Loucy (cell line): ENCODE measurements around the gene TNP2.

ENCODE experiments used
- H2AFZ ChIP-seq: fragments of 200-600 bp; sonication (generic); 2 replicates; pipeline ENCODE4 v1.6.0; 2016; ENCODE audit warnings: antibody characterized with exemption, mild to moderate bottlenecking, low read length, moderate library complexity
- H3F3A ChIP-seq: fragments of 200-600 bp; 2 replicates; pipeline ENCODE4 v1.6.0; 2016; ENCODE audit warnings: antibody characterized with exemption, low read depth, mild to moderate bottlenecking
- H3K27me3 ChIP-seq: fragments of 200-600 bp; sonication (generic); 2 replicates; pipeline ENCODE4 v1.6.1; 2014; ENCODE audit warnings: low read length, mild to moderate bottlenecking; ENCODE audit not compliant: insufficient read depth, poor library complexity, severe bottlenecking
- H3K36me3 ChIP-seq: fragments of 200-600 bp; sonication (generic); 2 replicates; pipeline ENCODE4 v1.6.1; 2016; ENCODE audit warnings: low read length; ENCODE audit not compliant: insufficient read depth
- H3K4me1 ChIP-seq: fragments of 200-600 bp; sonication (generic); 2 replicates; pipeline ENCODE4 v1.5.1; 2014; ENCODE audit warnings: low read length, mild to moderate bottlenecking; ENCODE audit not compliant: insufficient read depth, poor library complexity, severe bottlenecking
- H3K4me2 ChIP-seq: fragments of 200-600 bp; sonication (generic); 2 replicates; pipeline ENCODE4 v1.6.0; 2014; ENCODE audit warnings: antibody characterized with exemption, low read length, low read depth, mild to moderate bottlenecking; ENCODE audit not compliant: poor library complexity, severe bottlenecking
- H3K4me3 ChIP-seq: fragments of 200-600 bp; sonication (generic); 2 replicates; pipeline ENCODE4 v1.5.1; 2014; ENCODE audit warnings: low read length, mild to moderate bottlenecking, mixed read lengths; ENCODE audit not compliant: poor library complexity, severe bottlenecking
- H3K79me2 ChIP-seq: fragments of 200-600 bp; sonication (generic); 2 replicates; pipeline ENCODE4 v1.6.1; 2014; ENCODE audit warnings: low read length; ENCODE audit not compliant: insufficient read depth
- H3K9ac ChIP-seq: fragments of 200-600 bp; sonication (generic); 2 replicates; pipeline ENCODE4 v1.6.0; 2014; ENCODE audit warnings: mild to moderate bottlenecking, low read depth, low read length, moderate library complexity; ENCODE audit not compliant: poor library complexity, severe bottlenecking
- H3K9me2 ChIP-seq: fragments of 200-600 bp; sonication (generic); replicated peaks from 2 replicates; pipeline ENCODE4 v1.6.1; 2016; ENCODE audit warnings: low read depth, low read length, mixed read lengths
- H3K9me3 ChIP-seq: fragments of 200-600 bp; sonication (generic); 2 replicates; pipeline ENCODE4 v1.6.1; 2014; ENCODE audit warnings: mild to moderate bottlenecking, antibody characterized with exemption, low read length, low read depth; ENCODE audit not compliant: insufficient read depth
- H4K20me1 ChIP-seq: fragments of 200-600 bp; sonication (generic); 2 replicates; pipeline ENCODE4 v1.6.0; 2014; ENCODE audit warnings: antibody characterized with exemption, low read length, mild to moderate bottlenecking; ENCODE audit not compliant: insufficient read depth, poor library complexity, severe bottlenecking
- EZH2phosphoT487 ChIP-seq: fragments of 200-600 bp; IDR thresholded peaks from 2 replicates; pipeline ENCODE4 v1.6.1; 2018; ENCODE audit warnings: antibody characterized with exemption, mild to moderate bottlenecking, moderate library complexity, borderline replicate concordance
- TF ChIP-seq, protein P1 (sequence below): fragments of 200-600 bp; sonication (generic); conservative IDR thresholded peaks from 2 replicates; pipeline ENCODE4 v1.5.1; 2014; ENCODE audit warnings: mild to moderate bottlenecking, antibody characterized with exemption, low read length

TNP2 gene

DNA sequence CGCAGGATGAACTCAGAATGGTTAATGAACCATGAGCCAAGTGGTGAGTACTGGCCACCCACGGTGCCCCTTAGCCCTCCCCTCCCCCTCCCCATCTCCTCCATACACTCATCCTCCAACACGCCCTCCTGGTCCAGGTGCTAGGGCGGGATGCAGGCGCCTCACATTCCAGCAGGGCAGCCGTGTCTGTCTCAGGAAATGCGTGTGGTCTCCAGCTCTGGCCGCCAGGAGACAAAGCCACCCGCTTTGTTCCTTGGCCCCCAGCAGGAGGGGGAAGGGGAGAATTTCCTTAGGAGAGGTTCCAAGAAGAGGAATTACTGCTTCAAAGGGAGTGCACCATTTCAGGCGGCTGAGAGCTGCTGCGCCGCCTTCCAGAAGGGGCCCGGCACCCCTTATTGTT, 46.4 kb upstream of the TNP2 start:
- no peak overlapping the region for H3K4me2 ChIP-seq
- H3K9me2 ChIP-seq: no peaks in the 10 kb centered on the region
- H3K4me1 ChIP-seq: peaks cover 27% of the 10 kb centered on the region
- H3K27me3 ChIP-seq: no peaks in the 10 kb centered on the region
- H3K9me3 ChIP-seq: no peaks in the 10 kb centered on the region
- no peak overlapping the region for H3K9ac ChIP-seq
- H3F3A ChIP-seq: no peaks in the 10 kb centered on the region
- H3K79me2 ChIP-seq: no peaks in the 10 kb centered on the region
- no peak overlapping the region for H2AFZ ChIP-seq
- TF ChIP-seq, protein P1, sequence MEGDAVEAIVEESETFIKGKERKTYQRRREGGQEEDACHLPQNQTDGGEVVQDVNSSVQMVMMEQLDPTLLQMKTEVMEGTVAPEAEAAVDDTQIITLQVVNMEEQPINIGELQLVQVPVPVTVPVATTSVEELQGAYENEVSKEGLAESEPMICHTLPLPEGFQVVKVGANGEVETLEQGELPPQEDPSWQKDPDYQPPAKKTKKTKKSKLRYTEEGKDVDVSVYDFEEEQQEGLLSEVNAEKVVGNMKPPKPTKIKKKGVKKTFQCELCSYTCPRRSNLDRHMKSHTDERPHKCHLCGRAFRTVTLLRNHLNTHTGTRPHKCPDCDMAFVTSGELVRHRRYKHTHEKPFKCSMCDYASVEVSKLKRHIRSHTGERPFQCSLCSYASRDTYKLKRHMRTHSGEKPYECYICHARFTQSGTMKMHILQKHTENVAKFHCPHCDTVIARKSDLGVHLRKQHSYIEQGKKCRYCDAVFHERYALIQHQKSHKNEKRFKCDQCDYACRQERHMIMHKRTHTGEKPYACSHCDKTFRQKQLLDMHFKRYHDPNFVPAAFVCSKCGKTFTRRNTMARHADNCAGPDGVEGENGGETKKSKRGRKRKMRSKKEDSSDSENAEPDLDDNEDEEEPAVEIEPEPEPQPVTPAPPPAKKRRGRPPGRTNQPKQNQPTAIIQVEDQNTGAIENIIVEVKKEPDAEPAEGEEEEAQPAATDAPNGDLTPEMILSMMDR: no peak
- no peak for TF ChIP-seq EZH2phosphoT487
- no peaks in the 10 kb centered on the region for H4K20me1 ChIP-seq
- no peak overlapping the region for H3K4me3 ChIP-seq
- H3K36me3 ChIP-seq: no peaks in the 10 kb centered on the region

DNA sequence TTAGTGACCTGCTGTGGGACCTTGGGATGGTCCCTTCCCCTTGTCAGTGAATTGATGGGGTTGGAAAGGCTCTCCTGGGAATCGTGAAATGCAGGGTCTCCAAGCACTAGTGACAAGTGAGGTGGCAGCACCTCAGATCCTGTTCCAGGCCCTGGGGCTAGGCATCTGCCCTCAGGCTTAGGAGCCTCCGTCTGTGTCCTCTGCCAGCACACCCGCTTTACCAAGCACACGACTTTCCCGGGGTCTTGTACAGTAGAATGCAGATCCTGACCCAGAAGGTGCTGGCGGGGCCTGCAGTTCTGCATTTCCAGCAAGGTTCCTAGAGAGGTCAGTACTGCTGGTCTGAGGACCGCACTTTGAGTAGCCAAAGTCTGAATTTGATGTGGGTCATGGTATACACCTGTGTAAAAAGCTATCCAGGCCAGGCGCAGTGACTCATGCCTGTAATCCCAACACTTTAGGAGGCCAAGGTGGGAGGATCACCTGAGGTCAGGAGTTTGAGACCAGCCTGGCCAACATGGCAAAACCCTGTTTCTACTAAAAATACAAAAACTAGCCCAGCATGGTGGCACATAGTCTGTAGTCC, 45.3 kb upstream of the TNP2 start:
- Histone ChIP-seq H3K79me2 (no peaks in the 10 kb centered on the region), H3K4me1 (peaks cover 35% of the 10 kb centered on the region), H4K20me1 (no peaks in the 10 kb centered on the region), H3K4me2 (no peak overlapping the region), H3K9ac (no peak overlapping the region), H3K4me3 (no peak overlapping the region), H3F3A (no peaks in the 10 kb centered on the region), H3K27me3 (no peaks in the 10 kb centered on the region), H2AFZ (no peak overlapping the region), H3K9me3 (no peaks in the 10 kb centered on the region), H3K36me3 (no peaks in the 10 kb centered on the region), H3K9me2 (no peaks in the 10 kb centered on the region)
- TF ChIP-seq, protein P1: no peak
- no peak for TF ChIP-seq EZH2phosphoT487

DNA sequence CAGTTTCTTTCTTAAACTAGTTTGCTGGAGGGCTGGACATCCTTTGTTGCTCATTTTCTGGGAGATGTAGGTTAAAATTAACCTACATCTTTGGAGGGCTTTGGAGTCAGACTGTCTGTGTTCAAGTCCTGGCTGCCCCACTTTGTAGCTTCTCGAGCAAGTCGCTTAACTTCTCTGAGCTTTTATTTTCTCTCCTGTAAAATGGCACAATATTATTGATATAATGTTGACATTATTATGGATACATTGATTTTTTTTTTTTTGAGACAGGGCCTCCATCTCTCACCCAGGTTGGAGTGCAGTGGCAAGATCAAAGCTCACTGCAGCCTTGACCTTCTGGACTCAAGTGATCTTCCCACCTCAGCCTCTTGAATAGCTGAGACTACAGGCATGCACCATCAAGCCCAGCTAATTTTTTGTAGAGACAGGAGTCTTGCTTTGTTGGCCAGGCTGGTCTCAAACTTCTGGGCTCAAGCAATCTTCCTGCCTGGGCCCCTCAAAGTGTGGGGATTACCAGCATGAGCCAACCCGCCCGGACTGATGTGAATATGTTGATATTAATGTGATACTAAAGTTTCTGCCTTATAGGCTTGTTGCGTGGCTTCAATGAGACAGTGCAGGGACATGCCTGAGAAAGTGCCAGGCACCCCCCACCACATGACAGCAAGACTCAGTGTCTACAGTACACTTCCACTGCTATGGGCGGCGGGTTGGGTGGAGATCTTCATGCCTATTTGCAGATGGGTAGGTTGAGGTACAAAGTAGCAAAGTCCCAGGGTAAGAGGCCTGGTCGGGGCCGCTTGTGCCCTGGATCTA, 44.6 kb upstream of the TNP2 start:
- Histone ChIP-seq H3K9me2 (no peaks in the 10 kb centered on the region), H3K36me3 (no peaks in the 10 kb centered on the region), H3K4me3 (no peak overlapping the region), H3K9me3 (no peaks in the 10 kb centered on the region), H3K4me1 (peaks cover 35% of the 10 kb centered on the region), H2AFZ (no peak overlapping the region), H3K27me3 (no peaks in the 10 kb centered on the region), H4K20me1 (no peaks in the 10 kb centered on the region), H3K4me2 (no peak overlapping the region), H3K79me2 (no peaks in the 10 kb centered on the region), H3F3A (no peaks in the 10 kb centered on the region), H3K9ac (no peak overlapping the region)
- TF ChIP-seq EZH2phosphoT487: no peak
- TF ChIP-seq, protein P1: no peak
